CD4-positive, alpha-beta T cell treated with Interleukin-2 at 100 ng/mL for 4 hours (primary cell): ENCODE results near the gene KCP.

Source experiments
- DNase-seq: peaks from one replicate; pipeline ENCODE4 v3.0.0-alpha.2; 2020; ENCODE audit warnings: low spot score

KCP gene

DNA sequence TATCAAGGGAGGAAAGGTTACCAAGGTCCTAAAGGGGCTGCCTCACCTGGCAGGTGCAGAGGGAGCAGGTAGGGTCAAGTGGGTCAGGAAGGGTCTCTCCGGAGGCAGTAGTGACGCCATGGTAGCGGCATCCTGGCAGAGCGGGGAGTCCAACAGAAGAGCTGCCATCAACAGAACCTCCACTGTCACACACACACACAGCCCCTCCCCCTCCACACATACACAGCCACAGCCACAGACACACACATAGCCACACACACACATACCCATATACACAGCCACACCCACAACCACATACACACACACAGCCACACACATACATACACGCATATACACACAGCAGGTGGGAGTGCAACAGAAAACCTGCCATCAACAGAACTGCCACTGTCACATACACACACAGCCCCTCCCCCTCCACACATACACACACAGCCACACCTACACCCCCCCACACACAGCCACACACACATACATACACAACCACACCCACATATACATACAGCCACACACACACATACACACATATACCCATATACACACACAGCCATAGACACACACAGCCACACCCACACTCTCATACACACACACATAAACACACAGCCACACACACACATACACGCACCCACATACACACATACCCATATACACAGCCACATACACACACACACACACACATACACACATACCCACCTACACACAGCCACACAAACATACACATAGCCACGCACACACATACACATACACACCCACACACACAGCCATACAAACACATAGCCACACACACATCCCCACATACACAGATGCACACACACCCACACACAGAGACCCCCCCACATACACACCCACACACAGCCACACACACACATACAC, 23.1 kb downstream of the KCP start:
- DNase-seq = no peak

DNA sequence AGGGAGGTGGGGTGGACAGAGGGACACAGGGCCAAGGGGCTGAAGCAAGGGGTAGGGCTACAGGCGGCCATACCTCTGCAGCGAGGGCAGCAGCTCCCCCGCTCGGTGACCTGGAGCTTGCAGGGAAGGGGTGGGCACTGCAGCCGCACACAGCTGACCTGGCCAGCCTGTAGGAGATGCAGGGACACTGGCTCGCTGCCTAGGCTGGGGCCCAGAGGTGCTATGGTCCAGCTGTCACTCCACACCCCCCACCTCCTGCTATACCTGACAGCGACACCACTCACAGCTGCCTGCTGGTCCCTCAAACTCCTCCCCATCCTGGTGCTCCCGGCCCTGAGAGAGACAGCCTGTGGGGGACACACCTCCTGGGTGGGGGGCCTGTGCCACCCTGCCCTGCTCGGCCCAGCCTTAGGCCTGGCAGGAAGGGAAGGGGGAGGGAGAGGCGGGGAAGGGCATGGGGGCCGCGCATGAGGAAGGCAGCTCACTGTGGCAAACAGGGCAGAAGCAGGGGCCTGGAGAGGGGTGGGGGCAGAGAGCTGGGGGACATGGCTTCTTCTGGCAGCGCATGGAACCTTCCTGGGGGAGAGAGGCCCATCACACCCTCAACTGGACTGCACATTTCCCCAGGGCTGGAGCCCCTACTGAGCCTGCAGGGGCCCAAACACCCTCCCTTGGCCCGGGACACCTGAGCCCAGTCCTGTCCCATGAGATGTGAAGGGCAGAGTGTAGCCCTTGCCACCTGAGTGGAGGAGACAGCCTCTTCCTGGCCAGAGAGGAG, 23.9 kb downstream of the KCP start:
- DNase-seq = no peak

DNA sequence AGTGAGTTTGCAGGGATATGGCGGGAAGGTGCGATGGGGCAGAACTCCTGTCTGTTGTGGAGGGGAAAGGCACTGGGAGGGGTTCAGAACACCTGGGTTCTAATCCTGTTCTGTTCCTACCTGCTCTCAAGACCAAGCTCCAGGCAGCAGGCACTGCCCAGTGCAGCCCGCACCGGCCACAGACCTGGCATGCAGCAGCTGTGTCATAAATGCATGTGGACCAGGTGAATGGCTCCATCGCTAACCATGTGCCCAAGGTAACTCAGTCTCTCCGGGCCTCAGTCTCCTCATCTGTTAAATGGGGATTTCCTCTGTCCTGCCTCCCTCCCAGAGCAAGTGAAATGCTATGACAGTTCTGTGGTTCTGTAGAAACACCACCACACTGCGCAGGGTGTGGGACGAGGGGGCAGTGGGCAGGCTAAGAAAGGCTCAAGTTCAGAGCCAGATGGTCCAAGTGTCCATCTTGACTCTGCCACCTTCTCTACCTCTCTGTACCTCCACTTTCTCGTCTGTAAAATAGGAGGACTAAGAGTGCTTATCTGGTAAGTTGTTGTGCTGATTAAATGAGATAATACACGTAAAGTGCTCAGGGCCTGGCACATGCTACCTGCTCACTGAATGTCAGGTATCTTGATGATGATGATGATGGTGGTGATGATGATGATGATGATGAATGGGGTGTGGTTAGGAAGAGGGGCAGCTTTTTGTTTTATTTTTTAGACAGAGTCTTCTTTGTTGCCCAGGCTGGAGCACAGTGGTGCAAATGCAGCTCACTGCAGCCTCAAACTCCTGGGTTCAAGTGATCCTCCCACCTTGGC, 24.9 kb downstream of the KCP start:
- DNase-seq = no peak

DNA sequence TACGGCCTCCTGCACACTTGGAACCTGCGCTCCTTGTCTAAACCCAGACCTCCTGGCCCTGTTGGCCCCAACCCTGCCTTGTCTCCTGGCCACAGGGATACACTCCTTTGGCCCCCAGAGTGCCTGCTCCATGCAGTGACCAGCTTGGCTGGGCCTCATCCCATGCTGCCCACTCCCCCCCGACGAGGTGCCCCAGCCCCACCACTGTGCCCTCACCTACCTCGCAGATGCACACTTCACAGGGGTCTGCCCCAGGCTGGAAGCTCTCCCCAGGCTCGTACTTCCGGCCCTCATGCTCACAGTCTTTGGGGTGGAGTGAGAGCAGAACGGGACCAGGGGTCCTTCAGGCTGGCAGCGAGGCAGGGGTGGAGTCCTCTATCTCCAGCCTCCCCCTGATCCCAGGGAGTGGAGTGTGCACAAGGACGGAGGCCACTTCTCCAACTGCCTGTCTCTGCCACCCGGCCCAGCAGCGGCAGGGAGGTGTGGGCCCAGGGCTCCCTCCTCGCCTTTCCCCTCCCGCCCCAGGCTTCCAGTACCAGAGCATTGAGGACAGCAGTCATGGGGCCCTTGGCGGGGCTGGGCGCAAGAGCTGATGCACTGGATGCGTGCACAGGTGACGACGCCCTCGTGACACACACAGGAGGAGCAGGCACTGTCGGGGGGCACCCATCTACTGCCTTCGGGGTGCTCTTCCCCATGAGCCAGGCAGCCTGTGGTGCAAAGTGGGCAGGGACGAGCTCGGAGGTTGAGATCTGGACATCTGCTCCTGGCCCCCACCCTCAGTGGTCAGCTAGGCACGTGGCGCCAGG, 25.7 kb downstream of the KCP start:
- no peak for DNase-seq

DNA sequence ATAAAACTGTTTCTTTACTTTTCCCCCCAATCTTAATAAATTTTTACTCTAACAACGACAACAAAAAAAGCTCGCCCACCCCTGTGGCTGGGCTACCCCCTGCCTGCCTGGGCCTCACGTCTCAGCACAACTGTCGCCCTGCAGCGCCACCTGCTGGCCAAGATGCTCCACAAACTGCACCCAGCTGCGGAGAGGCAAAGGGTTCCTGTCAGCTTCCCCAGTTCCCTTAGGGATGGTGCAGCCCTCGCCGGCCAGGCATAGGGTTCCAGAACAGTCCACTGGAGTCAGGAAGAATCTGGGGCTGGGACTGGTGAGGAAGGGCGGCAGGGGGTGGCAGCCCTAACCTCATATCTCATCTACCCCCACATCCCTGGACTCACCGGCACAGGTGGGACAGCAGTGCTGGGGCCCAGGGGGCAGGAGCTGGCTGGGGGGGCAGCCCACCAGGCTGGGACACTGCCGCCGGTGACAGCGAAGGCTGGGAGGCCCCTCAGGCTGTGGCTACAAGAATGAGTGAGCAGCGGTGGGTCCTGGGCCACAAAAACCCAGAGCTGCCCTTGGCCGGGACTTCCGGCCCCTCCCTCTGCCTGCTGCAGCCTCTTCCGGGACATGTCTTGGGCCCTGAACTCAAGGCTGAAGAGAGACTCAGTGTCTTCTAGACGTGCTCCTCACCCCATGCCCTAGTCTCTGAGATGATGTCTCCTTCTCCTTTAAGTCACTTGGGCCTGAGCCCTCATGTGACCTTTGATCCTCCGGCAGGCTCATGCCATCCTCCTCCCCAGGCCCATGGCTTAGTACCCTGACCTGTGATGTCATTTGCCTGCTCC, 26.7 kb downstream of the KCP start:
- peak; percentile 82 for DNase-seq

DNA sequence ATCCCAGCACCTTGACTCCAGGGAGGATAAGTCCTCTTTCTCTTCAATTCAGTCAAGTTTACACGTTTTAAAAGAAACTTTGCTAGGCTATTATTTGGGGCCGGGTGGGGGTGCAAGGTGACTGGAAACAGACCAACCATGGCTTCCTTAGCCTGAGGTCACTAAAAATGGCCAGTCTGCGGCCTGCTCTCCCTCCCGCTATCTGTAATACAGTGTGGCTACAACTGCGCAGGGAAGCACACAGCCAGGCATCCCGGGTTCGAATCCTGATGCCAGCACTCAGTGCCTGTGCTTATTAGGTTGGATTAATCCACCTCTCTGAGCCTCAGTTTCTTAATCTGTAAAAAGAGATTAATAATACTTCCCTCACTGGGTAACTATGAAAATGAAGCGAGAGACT, 28.4 kb downstream of the KCP start:
- no peak for DNase-seq

DNA sequence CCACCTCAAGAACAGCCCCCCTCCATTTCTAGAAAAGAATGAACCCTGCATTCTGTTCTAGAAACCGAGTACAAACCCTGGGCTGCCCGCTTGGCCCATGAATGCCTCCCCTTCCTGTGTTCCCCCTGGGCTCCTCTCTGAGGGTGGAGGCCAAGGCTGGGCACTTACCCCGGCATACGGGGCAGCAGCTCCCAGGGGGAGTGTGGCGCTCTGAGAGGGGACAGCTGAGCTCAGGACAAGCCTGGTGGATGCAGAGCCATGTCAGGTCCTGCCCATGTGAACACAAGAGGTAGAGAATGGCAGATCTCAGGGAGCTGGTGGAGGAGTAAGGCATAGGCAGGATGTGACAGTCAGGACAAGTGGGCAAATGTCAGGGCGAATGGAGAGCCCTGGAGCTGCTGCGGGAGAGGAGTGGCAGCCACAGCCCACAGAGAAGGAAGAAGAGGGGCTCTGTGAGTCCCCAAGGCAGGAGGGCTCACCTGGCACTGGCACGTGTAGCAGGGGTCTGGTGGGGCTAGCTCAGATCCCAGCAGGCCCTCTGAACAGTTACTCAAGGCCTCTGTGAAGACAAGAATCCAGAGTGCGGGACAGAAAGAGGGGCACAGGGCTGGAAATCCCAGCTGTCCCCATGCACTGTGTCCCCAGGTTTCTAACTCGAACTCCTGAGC, 28.9 kb downstream of the KCP start:
- DNase-seq = no peak

DNA sequence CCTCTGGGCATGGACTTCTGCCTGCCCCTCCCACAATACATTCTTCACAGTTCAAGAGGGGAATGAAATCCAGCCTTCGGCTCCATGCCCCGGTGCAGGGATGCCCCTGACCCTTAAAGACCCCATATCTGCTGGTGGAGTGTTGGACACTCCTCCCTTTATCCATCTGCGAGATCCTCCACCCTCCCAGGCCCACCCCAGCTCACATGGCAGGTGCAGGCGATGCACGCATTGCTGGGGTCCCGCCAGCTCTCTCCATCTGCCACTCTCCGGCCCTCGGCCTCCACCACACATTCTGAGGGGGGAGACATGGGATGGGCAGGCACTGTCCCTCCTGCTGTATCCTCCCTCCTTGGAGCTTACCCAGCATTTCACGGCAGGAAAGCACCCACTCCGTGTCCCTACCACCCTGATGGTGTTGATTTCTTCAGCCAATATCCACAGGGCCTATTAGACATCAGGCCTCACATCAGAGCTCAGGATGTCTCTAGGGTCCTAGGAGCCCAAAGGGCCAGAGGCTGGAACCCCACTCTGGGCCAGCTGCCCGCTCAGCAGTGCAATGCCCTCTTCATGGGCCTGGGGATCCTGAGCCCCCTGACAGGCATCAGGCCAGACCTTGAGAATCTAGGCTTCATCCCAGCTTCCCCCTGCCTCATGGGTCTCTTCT, 29.6 kb downstream of the KCP start:
- no peak for DNase-seq

DNA sequence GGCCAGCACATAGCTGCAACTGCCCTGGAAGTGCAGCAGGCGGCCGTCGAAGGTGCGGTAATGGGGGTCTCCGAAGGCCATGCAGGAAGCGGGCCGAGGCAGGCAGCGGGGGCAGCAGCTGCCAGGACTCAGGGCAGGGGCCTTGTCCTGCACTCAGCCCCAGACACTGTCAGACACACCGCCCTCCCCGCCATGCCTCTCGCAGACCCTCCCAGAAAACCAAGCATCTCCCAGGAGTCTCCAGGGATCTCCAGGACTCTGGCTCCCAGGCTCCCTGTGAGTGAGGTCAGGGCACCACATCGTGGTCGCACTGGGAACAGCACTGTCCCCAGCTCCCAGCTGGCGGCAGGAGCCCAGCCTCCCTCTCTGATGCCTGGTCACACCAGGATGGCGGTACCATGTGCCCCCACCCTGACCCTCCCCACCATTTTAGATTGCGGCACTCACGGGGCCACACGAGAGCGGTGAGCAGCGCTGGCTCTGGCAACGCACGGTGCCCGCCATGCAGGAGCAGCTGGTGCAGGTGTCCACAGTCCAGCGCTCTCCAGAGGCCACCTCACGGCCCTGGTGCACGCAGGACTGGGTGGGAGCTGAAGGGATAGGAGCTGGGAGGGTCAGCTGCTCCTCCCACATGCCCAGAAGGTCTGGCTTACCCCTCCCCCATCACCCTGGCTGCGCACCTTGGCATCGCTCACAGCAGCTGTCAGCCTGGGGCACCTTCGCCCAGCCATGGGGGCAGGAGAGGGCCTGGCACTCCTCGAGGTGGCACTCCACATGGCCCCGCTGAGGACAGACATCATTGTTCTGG, 30.4 kb downstream of the KCP start:
- no peak for DNase-seq

DNA sequence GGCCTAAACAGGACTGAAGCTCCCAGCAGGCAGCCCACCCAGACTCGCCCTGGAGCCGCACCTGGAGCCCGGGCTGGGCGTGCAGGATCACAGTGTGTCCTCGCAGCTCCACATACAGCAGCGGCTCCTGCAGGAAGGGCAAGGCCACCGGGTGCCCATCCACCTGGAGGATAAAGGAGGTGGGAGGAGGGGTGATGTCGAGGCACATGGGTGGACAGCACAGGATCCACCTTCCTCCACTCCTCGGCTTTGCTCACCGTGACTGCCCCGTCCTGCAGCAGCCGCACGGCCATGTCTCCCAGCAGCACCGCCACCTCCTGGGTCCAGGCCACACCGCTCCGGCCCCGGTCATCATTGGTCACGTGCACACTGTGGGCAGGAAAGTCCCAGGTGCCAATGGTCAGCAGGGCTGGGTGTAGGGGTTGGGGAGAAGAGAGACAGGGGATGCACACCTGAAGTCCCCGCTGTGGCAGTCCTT, 31.0 kb downstream of the KCP start:
- no peak for DNase-seq

DNA sequence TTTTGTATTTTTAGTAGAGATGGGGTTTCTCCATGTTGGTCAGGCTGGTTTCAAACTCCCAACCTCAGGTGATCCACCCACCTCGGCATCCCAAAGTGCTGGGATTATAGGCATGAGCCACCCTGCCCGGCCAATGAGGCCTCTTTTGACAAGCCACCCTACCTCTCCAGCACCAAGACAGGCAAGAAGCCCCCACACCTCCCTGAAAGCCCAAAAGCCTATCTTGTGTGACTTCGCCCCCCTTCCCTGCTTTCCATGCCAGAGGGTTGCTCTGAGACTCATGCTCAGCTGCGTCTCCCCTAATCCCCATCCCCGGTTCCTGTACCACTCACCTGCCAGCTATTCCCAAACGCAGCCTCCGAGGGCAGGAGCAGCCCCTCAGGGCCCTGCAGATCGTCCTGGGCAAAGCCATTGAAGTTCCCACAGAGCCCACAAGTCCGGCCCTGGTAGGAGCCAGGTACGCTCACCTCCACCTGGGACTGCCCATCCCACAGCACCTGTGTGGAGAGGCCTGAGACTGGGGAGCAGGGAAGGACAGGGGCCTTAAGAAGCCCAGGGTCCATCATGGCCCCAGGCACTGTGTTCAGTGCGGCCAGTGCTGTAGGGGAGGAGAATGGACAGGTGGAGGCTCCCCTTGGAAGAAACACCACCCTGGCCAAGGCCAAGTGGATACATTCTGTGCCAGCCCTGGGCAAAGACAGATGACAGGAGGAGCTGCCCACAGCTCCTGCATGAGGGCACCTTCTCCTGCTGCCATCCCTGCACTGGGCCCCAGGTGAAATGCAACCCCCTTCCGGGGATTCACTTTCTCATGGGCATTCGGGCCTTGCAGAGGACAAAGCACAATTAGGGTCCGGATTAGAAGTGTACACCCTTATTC, 32.0 kb downstream of the KCP start:
- no peak for DNase-seq

DNA sequence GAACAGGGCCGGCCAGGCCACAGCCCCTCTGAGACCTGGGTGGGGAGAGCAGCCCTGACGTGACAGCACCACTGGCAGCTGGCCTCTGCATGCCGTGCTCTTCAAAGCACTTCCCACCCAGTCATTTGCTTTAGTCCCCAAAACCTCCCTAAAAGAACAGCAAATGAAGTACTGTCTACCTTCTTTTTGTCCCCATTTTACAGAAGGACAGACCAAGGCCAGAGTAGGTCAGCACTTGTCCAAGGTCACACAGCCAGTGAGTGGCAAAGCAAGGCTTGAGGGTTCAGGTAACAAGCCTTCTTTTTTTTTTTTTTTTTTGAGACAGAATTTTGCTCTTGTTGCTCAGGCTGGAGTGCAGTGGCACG, 32.8 kb downstream of the KCP start:
- DNase-seq = no peak

DNA sequence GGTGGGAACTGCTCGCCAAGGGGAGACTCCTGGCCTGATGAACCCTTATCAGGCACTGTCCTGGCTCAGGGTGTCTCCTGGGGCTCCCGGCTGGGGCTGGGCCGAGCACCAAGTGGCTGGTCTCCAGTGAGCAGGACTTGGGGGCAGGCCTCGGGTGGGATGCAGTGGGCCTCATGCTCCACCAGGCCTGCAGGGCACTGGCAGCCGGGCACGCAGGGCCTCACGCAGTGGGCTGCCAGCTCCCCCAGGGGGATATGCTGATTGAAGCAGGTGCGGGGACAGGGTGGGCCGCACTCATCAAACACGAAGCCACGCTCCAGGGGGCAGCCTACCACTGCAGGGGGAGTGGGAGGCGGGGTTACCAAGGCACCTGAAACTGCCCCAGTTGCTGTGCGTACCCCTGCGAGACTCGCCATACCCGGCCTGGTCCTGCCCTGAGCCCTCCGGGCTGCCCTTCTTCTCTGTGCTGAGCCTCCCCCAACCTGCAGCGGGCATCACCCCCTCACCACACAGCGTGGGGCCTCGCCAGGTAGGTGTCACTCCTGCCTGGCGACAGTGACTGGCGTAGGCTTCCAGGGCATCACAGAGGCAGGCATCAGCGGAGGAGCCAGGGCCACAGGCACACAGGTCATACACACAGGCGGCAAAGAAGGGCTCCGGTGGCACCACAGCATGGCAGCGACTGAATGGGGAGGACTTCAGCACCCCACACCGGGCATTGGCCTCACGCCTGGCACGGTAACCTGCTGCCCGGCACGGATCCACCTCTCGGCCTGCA, 33.3 kb downstream of the KCP start:
- DNase-seq = no peak

DNA sequence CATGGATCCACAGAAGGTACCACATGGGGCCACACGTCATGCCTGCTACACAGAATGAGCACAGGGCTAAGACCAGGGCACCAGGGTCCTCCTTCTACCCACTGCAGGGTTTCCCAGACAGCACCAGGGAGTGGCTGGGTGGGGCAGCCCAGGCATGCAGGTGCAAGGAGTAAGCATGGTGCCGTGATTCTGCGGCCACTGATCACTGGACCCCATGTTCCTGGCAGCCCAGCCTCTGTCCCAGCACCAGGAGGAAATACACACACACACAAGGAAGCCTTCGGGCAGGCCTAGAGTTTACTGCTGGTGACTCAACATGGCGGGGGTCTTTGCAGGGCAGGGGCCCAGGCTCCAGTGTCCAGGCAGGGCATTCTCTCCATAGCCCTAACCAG, 33.9 kb downstream of the KCP start:
- no peak for DNase-seq

DNA sequence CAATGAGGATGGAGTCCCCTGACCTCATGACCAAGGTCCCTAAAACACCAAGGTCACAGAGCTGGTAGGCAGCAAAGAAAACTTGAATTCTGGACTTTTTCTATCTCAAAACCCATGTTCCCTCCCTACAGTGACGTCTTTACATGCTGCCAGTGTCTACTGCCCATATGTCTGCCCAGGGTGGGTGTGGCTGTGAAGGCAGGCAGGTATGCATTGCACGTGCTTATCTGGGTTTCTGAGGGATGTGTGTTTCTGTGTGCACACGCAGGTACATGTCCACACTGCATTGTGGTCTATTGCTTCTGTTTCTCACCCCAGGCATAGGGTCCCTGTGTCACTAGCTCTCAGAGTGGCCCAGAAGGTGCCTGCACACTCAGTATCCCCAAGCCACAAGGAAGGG, 34.4 kb downstream of the KCP start:
- no peak for DNase-seq

DNA sequence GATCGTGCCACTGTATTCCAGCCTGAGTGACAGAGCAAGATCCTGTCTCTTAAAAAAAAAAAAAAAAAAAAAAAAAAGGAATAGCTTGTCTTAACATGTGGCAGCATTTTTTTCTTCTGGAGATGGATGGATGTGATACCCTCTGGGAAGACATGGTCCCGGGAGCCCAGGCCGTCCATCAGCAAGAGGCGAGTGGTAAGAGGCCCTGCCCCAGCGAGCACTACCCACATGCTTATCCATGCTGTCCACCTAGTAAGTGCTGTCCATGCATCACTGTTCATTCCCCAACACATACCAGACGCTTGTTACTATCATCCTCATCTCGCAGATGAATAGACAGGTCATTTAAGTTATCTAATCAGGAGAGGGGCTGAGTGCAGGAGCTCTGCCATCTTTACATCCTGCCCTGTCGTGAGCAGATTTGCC, 35.0 kb downstream of the KCP start:
- no peak for DNase-seq
